ENCODE results near the gene WNT10A. TPM values are rescaled to one million over a fixed set of nuclear protein-coding genes. Genes with fewer than 3 reads are reported as not detected.

Gene WNT10A
- total and polyA plus RNA-seq, 10 donors, result 1.5 to 7.9 (median 2.3) TPM

GRCh38 chr2:218882866-218883366 is 2.3 kb downstream of the WNT10A start:
- 62 to 84% (median 70%) methylated on average over 4 of the region's 4 CpGs for WGBS, 5 donors
- peak overlapping the region in 4 of 8 donors; percentile 51 to 93 (median 70) for H3K27ac ChIP-seq
- TF ChIP-seq, protein P1, sequence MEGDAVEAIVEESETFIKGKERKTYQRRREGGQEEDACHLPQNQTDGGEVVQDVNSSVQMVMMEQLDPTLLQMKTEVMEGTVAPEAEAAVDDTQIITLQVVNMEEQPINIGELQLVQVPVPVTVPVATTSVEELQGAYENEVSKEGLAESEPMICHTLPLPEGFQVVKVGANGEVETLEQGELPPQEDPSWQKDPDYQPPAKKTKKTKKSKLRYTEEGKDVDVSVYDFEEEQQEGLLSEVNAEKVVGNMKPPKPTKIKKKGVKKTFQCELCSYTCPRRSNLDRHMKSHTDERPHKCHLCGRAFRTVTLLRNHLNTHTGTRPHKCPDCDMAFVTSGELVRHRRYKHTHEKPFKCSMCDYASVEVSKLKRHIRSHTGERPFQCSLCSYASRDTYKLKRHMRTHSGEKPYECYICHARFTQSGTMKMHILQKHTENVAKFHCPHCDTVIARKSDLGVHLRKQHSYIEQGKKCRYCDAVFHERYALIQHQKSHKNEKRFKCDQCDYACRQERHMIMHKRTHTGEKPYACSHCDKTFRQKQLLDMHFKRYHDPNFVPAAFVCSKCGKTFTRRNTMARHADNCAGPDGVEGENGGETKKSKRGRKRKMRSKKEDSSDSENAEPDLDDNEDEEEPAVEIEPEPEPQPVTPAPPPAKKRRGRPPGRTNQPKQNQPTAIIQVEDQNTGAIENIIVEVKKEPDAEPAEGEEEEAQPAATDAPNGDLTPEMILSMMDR (IDR thresholded peaks at IDR 0.05 in 8 of 11, conservative IDR thresholded peaks at IDR 0.05 in 3 of 11), result no peak
- TF ChIP-seq POLR2A (IDR thresholded peaks at IDR 0.05), result no peak
- TF ChIP-seq POLR2AphosphoS5 (IDR thresholded peaks at IDR 0.05), result no peak
- H3K4me1 ChIP-seq, result peaks cover 16 to 96% (median 76%) of the 10 kb centered on the region in 6 donors
- H3K36me3 ChIP-seq, result no peaks in the 10 kb centered on the region
- peaks cover 0 to 75% (median 24%) of the 10 kb centered on the region in 7 donors for H3K27me3 ChIP-seq (replicated peaks in 1 of 7)
- H3K4me3 ChIP-seq, result peak overlapping the region in 2 of 8 donors; percentile 31 to 65
- DNase-seq, result peak; percentile 62
- intact Hi-C loops (cut with DNase I; ENCODE audit: low total_unique reads), result no loop called here
- H3K9me3 ChIP-seq, result no peaks in the 10 kb centered on the region

DNA sequence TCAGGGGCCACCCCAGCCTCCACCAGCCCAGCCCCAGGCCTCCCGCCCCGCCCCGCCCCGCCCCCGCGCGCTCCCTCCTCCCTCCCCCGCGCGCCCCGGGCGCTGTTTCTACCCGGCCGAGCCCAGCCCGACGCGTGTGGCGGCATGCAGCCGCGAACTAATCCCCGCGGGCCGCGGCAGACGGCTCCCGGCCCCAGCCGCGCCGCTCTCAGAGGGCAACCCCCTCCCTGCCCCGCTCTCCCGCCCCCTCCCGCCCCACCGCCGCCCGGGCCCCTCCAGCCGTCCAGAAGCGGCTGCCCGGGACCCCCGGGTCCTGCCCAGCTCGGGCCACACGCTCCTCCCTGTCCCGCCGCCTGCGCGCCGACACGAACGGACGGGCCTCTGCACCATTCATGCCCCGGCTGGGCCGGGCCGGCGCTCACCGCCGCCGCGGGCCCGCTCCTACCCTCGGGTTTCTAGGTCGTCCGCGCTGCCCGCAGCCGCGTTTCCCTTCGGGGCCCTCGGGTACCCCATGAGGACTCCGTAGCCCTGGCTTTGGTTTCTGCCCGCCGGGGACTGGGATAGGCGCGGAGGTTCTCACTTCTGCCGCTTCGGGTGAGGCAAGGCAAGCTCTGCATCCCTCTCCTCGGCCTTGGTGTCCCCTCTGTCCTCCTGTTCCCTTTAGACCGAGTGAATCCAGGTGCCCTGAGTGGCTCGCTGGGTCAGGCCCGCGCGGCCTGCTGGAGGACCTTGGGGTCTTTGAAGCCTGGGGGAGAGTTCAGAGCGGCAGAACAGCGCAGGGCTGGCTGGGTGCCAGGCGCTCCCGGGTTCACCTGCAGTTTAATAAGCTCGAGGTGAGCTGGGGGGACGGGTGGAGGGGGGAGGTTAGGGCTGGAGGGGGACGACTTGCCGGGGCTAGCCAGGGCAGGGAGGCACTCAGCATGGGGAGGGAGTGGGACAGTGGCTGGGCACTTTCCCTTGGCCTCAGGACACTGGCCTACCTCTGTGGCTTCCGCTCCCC is 3.1 kb downstream of the WNT10A start:
- peaks cover 0 to 66% (median 24%) of the 10 kb centered on the region in 7 donors for H3K27me3 ChIP-seq (replicated peaks in 1 of 7)
- peak; percentile 86 for DNase-seq

GRCh38 chr2:218884519-218884918 is 3.9 kb downstream of the WNT10A start:
- H3K27me3 ChIP-seq (replicated peaks in 1 of 7), result peaks cover 0 to 59% (median 23%) of the 10 kb centered on the region in 7 donors
- 85 to 94% (median 90%) methylated on average over 2 of the region's 2 CpGs for WGBS, 5 donors

More for the DNA sequence above, 3.1 kb downstream of the WNT10A start:
- H3K4me1 ChIP-seq, result peaks cover 16 to 87% (median 71%) of the 10 kb centered on the region in 6 donors
- H3K4me3 ChIP-seq, result peak overlapping the region in 7 of 8 donors; percentile 1 to 65 (median 31)
- TF ChIP-seq, protein P1 (IDR thresholded peaks at IDR 0.05 in 8 of 11, conservative IDR thresholded peaks at IDR 0.05 in 3 of 11), result no peak
- peak in 1 of 3 donors; percentile 43 for TF ChIP-seq POLR2AphosphoS5 (IDR thresholded peaks at IDR 0.05)
- TF ChIP-seq POLR2A (IDR thresholded peaks at IDR 0.05), result no peak
- WGBS, 5 donors, result 10 to 33% (median 13%) methylated on average over 31 to 89 of the region's 89 CpGs
- H3K36me3 ChIP-seq, result no peaks in the 10 kb centered on the region
- intact Hi-C loops (cut with DNase I; ENCODE audit: low total_unique reads), result no loop called here
- no peaks in the 10 kb centered on the region for H3K9me3 ChIP-seq
- peak overlapping the region in 6 of 8 donors; percentile 48 to 93 (median 59) for H3K27ac ChIP-seq

More at GRCh38 chr2:218884519-218884918, 3.9 kb downstream of the WNT10A start:
- Histone ChIP-seq H3K9me3 (no peaks in the 10 kb centered on the region), H3K4me3 (peak overlapping the region in 1 of 8 donors; percentile 65), H3K27ac (peak overlapping the region in 1 of 8 donors; percentile 93), H3K36me3 (no peaks in the 10 kb centered on the region), H3K4me1 (peaks cover 10 to 80% (median 63%) of the 10 kb centered on the region in 6 donors)
- TF ChIP-seq POLR2A (IDR thresholded peaks at IDR 0.05), result no peak
- no peak for TF ChIP-seq POLR2AphosphoS5 (IDR thresholded peaks at IDR 0.05)
- TF ChIP-seq, protein P1 (IDR thresholded peaks at IDR 0.05 in 8 of 11, conservative IDR thresholded peaks at IDR 0.05 in 3 of 11), result no peak
- DNase-seq, result no peak
- intact Hi-C loops (cut with DNase I; ENCODE audit: low total_unique reads), result no loop called here
